Tibial nerve (tissue), 4 donors: ENCODE results near the gene ERC2. TPM values are rescaled to one million over a fixed set of nuclear protein-coding genes. Genes with fewer than 3 reads are reported as not detected.

Experiments
- DNase-seq, 2 donors: peaks; one replicate each; pipeline ENCODE4 v3.0.0-alpha.2; 2019; ENCODE audit warnings: low spot score in 2 of 2
- H3K27ac ChIP-seq, 4 donors: fragments of 200-600 bp; sonication (generic) in 3 of 4; one replicate each; pipeline ENCODE4 v1.5.1; 2017 to 2019; ENCODE audit warnings: mild to moderate bottlenecking in 1 of 4
- H3K27me3 ChIP-seq, 2 donors: fragments of 200-600 bp; sonication (generic) in 1 of 2; one replicate each; pipeline versions ENCODE4 v1.5.1 to v1.6.0; 2017 to 2019
- H3K36me3 ChIP-seq, 3 donors: fragments of 200-600 bp; sonication (generic); one replicate each; pipeline ENCODE4 v1.5.1; 2018 to 2019
- H3K4me1 ChIP-seq, 4 donors: fragments of 200-600 bp; sonication (generic) in 3 of 4; one replicate each; pipeline ENCODE4 v1.5.1; 2017 to 2019
- H3K4me3 ChIP-seq, 4 donors: fragments of 200-600 bp; sonication (generic) in 3 of 4; one replicate each; pipeline ENCODE4 v1.5.1; 2017 to 2019; ENCODE audit warnings: mild to moderate bottlenecking in 1 of 4, moderate library complexity in 1 of 4
- H3K9me3 ChIP-seq, 4 donors: fragments of 200-600 bp; sonication (generic) in 3 of 4; one replicate each; pipeline ENCODE4 v1.5.1; 2017 to 2019
- EP300 ChIP-seq, 2 donors: sonication (generic); formaldehyde crosslinking; IDR thresholded peaks; one replicate each; pipeline ENCODE4 v1.6.1; 2017; ENCODE audit warnings: antibody characterized with exemption in 2 of 2, mild to moderate bottlenecking in 1 of 2
- POLR2A ChIP-seq, 2 donors: fragments of 450-650 bp; IDR thresholded peaks; one replicate each; pipeline ENCODE4 v1.6.1; 2017; ENCODE audit warnings: antibody characterized with exemption in 2 of 2, mild to moderate bottlenecking in 2 of 2, moderate library complexity in 2 of 2
- WGBS, 2 donors: methylation state at CpG; one replicate each; pipeline ENCODE4 v1.1.5; 2018; 5-methylcytosine and 5-hydroxymethylcytosine counted together
- total RNA-seq, 4 donors: library from RNA; depleted of rRNA; stranded (reverse); fragments of >200 nt; gene quantifications; one replicate each; pipeline ENCODE4 v1.1.0, GENCODE V29; 2016
- TF ChIP-seq, protein P1 (sequence below), 5 experiments: fragments of 200-600 bp in 3 of 5; fragments of 450-650 bp in 2 of 5; sonication (generic) in 3 of 5; IDR thresholded peaks; one replicate each; pipeline ENCODE4 v1.5.1; 2016 to 2019; ENCODE audit warnings: antibody characterized with exemption in 5 of 5, mild to moderate bottlenecking in 3 of 5, moderate library complexity in 2 of 5

Gene ERC2
- total RNA-seq, 4 donors from 2014 or later, result 0.84 to 0.98 (median 0.90) TPM; not detected in 1

DNA sequence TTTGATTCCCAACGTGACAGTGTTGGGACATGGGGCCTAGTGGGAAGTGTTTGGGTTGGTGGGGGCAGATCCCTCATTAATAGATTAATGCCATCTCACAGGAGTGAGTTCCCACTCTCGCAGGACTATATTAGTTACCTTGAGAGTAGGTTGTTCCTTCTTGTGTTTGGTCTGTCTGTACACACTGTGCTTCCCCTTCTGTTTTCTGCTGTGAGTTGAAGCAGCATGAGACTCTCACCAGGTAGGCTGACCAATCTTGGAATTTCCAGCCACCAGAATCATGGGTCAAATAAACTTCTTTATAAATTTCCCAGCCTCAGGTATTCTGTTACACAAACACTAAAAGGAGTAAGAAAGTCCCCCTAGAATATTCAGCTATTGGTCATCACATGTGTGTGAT lies 145.4 kb downstream of the ERC2 start:
- DNase-seq, result no peak
- WGBS, 2 donors, result 82 to 85% methylated on average over 2 of the region's 2 CpGs

DNA sequence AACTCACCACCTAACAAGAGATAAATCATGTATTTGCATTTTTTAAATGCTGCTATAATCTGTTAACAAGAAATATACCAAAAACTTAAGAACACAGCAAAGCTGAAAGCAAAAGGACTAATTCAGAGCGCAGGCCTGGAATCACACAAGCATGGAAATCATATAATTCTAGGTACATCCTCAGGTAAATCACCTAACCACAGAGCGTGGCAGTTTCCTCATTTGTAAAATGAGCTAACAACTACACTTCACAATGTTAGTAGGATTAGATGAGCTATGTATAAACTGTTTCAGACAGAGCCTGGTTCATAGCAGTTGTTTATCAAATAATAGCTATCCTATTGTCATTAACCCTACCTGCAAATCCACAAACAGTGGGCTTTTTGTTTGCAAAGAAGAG lies 146.4 kb downstream of the ERC2 start:
- no peak for TF ChIP-seq POLR2A (IDR thresholded peaks at IDR 0.05)
- TF ChIP-seq EP300 (IDR thresholded peaks at IDR 0.05), result no peak
- TF ChIP-seq, protein P1, sequence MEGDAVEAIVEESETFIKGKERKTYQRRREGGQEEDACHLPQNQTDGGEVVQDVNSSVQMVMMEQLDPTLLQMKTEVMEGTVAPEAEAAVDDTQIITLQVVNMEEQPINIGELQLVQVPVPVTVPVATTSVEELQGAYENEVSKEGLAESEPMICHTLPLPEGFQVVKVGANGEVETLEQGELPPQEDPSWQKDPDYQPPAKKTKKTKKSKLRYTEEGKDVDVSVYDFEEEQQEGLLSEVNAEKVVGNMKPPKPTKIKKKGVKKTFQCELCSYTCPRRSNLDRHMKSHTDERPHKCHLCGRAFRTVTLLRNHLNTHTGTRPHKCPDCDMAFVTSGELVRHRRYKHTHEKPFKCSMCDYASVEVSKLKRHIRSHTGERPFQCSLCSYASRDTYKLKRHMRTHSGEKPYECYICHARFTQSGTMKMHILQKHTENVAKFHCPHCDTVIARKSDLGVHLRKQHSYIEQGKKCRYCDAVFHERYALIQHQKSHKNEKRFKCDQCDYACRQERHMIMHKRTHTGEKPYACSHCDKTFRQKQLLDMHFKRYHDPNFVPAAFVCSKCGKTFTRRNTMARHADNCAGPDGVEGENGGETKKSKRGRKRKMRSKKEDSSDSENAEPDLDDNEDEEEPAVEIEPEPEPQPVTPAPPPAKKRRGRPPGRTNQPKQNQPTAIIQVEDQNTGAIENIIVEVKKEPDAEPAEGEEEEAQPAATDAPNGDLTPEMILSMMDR (IDR thresholded peaks at IDR 0.05), result no peak
- no peak overlapping the region for H3K4me3 ChIP-seq
- 93 to 94% methylated on average over 2 of the region's 2 CpGs for WGBS, 2 donors
- no peaks in the 10 kb centered on the region for H3K9me3 ChIP-seq
- H3K4me1 ChIP-seq, result no peaks in the 10 kb centered on the region
- no peaks in the 10 kb centered on the region for H3K27me3 ChIP-seq
- no peak overlapping the region for H3K27ac ChIP-seq
- H3K36me3 ChIP-seq, result no peaks in the 10 kb centered on the region
- no peak for DNase-seq

More for the DNA sequence above, 145.4 kb downstream of the ERC2 start:
- Histone ChIP-seq H3K27ac (no peak overlapping the region), H3K4me3 (no peak overlapping the region), H3K27me3 (no peaks in the 10 kb centered on the region), H3K9me3 (no peaks in the 10 kb centered on the region), H3K36me3 (no peaks in the 10 kb centered on the region), H3K4me1 (no peaks in the 10 kb centered on the region)
- TF ChIP-seq POLR2A (IDR thresholded peaks at IDR 0.05) (no peak), EP300 (IDR thresholded peaks at IDR 0.05) (no peak)
- TF ChIP-seq, protein P1 (IDR thresholded peaks at IDR 0.05), result no peak

DNA sequence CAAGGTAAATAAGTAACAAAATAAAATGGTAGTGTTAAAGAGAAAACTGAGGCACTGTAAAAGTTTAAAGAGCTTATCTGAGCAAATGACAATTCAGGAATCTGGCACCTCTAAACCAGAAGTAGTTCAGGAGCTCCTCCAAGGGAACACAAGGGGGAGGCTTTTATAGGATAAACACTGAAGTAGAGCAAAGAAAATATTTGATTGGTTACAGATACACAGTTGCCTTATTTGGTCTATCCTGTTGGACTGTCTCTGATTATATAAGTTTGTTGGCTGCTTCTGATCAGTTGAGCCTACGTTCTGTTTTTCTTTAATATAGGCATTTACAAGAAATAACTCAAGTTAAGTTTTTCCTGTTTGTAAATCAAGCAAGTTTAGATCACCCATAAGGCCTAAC lies 146.9 kb downstream of the ERC2 start:
- no peak for TF ChIP-seq EP300 (IDR thresholded peaks at IDR 0.05)
- no peak for TF ChIP-seq POLR2A (IDR thresholded peaks at IDR 0.05)
- TF ChIP-seq, protein P1 (IDR thresholded peaks at IDR 0.05), result no peak
- DNase-seq, result no peak
- Histone ChIP-seq H3K36me3 (no peaks in the 10 kb centered on the region), H3K27me3 (no peaks in the 10 kb centered on the region), H3K27ac (no peak overlapping the region), H3K4me3 (no peak overlapping the region), H3K4me1 (no peaks in the 10 kb centered on the region), H3K9me3 (no peaks in the 10 kb centered on the region)
- 47 to 57% methylated on average over 1 of the region's 1 CpG for WGBS, 2 donors

DNA sequence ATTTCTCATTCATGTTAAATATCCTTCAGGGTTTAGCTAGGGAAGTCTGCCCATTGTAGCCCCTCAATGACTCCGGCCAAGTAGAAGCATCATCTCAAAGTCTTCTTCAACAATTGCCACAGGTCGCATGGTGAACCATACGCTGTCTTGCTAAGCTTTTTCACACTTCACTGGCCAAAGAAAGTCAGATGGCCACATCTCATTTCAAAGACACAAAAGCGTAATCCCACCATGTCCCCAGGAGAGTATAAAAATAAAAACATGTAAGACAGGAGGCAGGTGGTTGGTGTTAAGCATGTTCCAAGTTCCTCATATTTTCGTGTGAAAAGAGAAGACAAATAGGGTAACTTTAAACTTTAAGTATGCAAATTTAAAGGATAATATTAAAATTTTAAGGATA lies 147.4 kb downstream of the ERC2 start:
- Histone ChIP-seq H3K27me3 (no peaks in the 10 kb centered on the region), H3K4me1 (no peaks in the 10 kb centered on the region), H3K27ac (no peak overlapping the region), H3K4me3 (no peak overlapping the region), H3K9me3 (no peaks in the 10 kb centered on the region), H3K36me3 (no peaks in the 10 kb centered on the region)
- no peak for DNase-seq
- TF ChIP-seq EP300 (IDR thresholded peaks at IDR 0.05) (no peak), POLR2A (IDR thresholded peaks at IDR 0.05) (no peak)
- TF ChIP-seq, protein P1 (IDR thresholded peaks at IDR 0.05), result no peak
- 83 to 85% methylated on average over 5 of the region's 5 CpGs for WGBS, 2 donors

DNA sequence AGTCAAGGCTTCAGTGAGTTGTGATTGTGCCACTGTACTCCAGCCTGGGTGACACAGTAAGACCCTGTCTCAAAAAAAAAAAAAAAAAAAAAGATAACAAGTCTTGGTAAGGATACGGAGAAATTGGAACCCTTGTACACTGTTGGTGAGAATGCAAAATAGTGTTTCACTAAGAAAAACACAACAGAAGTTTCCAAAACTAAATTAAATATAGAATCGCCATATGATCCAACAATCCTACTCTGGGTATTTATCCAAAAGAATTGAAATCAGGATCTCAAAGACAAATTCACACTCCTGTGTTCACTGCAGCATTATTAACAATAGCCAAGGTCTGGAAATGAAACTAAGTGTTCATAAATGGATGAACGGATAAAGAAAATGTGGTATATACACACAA lies 149.4 kb downstream of the ERC2 start:
- Histone ChIP-seq H3K4me3 (no peak overlapping the region), H3K4me1 (no peaks in the 10 kb centered on the region), H3K27ac (no peak overlapping the region), H3K27me3 (no peaks in the 10 kb centered on the region), H3K9me3 (no peaks in the 10 kb centered on the region), H3K36me3 (no peaks in the 10 kb centered on the region)
- TF ChIP-seq EP300 (IDR thresholded peaks at IDR 0.05) (no peak), POLR2A (IDR thresholded peaks at IDR 0.05) (no peak)
- TF ChIP-seq, protein P1 (IDR thresholded peaks at IDR 0.05), result no peak
- no peak for DNase-seq
- 81 to 85% methylated on average over 3 of the region's 3 CpGs for WGBS, 2 donors
